Activated CD8-positive, alpha-beta memory T cell treated with anti-CD3 and anti-CD28 coated beads, Interleukin-2, amount 50 U/mL, for 48 hours (primary cell): ENCODE results near the gene RNGTT.
"Not testable (repeated sequence)": the region's sequence is repeated elsewhere in the genome, so short reads cannot be mapped to it uniquely, and the experiment has no call there.

Experiments used
- DNase-seq: peaks from one replicate; pipeline ENCODE4 v3.0.0-alpha.2; 2020

The RNGTT gene

DNA sequence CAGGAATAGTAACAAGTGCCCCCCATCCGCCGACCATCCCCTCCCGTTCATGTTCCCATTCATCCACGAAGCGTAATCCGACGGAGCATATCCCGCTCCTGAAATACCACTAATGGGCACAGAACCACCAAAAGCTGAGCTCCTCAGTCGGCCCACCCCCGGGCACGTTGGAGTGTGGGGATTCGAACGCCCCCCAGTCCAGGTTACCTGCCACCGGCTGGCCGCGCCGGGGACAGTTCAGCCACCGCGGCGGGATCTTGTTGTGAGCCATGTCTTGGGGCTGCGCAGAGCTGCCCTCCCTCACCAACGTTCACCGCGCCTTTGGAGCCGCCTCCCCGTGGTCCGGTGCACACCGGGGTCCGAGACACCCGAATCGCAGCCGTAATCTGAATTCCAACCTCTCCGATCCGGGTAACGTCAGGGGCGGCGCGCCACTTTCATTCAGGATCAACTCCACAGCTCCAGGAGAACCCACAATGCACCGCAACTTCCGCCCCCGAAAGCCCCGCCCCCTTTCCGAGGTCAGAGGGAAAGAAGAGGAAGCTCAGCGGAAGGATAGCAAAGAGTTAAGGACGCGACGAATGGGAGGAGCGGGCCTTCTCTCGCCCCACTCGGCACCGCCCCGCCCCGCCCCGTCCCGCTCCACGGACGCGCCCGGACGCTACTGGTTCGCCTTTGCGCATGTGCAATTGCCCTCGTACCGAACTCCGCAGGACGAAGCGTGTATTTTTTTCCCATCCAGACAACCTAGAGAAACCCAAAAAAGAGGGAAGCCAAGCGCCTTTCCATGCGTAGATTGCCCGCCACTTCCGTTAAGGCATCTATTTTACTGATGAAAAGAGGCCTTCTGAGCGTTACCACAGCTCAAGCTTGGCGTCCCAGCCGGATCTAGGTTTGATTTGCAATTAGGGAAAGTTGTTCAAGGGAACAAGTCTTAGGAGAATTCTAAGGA is at the start of gene RNGTT:
Gene RNGTT (minus strand): TSS at position 480 of the 952 bp plus-strand sequence. CDS start 209 bp downstream, at position 271.
- peak; percentile 98 for DNase-seq

DNA sequence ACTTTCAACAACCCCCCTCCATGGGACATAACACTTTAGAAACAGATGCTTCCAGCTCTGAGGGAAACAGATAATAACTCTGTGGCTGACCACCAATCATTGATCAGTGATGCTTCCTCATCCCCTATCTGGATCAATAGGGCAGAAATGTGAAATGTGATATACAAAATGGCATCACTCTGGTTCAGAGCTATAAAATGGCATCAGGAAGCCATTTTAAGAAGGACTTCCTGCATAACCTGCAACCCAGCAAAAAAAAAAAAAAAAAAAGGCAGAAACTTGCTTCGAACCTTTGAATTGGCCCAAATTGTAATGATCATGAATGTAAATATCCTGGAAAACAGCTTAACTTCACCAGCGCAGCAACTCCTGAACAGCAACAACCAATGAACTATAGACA is 48.0 kb upstream of the RNGTT start:
- no peak for DNase-seq

DNA sequence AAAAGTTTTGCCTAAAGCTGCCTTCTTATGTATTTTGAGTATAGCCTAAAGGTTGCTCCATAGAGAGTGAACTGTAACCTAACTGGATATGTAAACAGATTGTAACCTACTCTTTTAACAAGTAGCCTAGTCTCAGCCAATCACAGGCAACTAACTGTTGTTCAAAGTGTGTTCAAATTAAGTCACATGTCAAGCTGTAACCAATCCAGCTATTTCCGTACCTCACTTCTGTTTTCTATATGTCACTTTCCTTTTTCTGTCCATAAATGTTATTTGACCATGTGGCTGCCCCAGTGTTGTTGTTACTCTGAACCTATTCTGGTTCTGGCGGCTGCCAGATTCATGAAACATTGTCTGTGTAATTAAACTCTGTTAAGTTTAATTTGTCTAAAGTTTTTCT is 47.4 kb upstream of the RNGTT start:
- no peak for DNase-seq

DNA sequence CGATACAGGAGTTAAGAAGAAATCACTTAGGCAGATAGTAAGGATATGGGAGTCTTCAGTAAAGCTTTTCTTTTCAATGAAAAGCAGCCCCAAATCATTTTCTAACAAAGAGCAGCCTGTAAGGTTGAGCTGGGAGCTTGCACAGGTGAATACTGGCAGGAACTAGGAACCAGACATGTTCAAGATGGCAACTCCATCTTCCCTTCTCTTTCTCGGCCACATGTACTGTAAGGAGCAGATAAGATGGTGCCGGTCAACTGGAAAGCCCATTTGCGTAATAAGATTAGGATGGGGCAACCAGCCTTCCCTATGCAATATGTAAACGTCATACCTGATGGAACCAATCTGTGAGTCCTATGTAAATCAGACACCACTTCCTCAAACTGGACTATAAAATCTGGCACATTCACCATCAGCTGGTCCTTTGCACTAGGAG is 46.2 kb upstream of the RNGTT start:
- no peak for DNase-seq

DNA sequence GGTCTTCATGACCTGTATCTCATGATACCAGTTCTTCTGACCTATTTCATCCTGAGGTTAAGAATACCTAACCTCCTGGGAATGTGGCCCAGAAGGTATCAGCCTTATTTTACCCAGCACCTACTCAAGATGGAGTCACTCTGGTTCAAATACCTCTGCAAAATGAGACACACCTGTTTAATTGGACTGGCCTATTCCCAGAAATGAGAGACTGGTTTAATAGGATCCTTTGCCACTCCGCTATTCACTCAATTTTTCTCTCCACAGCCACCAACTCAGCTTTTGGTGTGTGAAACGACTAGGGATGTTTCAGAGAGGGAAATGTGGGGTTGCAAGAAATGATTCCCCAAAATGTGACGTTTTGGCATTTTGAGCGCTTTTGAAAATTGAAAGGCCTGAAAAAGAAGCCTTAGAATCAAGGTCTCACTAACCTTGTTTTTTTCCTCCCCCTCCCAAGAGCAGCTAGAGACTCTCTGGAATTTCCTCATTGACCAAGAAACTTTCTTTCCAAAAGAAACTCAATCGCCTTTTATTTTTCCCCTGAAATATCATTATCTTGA is 45.5 kb upstream of the RNGTT start:
- no peak for DNase-seq

DNA sequence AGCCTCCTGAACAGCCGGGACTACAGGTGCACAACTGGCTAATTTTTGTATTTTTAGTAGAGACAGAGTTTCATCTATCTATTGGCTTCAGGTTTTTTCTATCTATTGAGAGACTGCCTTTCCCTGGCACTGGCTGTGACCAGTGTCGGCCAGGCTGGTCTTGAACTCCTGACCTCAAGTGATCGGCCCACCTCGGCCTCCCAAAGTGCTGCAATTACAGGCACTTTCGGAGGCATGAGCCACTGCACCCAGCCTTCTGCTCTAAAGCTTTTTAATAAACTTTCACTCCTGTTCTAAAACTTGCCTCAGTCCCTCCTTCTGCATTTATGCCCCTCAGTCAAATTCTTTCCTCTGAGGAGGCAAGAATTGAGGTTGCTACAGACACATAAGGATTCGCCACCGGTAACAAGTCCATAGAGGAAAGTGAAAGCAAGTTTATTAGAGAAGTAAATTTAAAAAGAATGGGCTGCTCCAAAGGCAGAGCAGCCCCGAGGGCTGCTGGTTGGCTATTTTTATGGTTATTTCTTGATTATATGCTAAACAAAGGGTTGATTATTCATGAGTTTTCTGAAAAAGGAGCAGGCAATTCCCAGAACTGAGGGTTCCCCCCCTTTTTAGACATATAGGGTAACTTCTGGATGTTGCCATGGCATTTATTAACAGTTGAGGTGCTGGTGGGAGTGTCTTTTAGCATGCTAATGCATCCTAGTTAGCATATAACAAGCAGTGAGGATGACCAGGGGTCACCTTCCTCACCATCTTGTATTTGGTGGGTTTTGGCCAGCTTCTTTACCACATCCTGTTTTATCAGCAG is 44.8 kb upstream of the RNGTT start:
- no peak for DNase-seq

DNA sequence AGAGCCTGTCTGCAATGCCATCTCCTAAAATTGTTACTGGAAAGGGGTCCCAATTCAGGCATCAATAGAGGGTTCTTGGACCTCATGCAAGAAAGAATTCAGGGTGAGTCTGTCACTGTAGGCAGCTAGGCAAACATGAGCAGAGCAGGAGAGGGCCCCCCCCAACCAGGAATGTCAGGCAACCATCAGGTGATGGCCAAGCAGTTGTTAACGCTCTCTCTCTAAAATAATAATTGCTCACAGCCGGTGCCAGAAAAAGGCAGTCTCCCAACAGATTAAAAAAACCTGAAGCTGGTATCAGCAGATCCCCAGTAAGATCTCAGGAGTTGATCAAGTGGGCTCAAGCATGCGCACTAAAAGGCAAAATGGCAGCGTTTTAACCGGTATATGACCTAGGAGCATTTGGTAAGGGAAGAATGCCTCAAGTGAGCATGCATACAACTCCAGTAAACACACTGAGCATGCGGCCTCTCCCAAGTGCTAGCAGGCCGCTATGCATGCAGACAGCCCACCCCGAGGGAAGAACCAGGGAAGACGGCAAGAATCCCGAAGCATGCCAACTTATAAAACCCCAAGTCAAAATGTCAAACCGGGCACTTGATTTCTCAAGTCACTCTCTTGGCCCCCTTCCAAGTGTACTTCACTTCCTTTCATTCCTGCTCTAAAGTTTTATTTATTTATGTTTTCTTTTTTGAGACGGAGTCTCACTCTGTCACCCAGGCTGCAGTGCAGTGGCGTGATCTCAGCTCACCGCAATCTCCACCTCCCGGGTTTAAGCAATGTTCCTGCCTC is 44.0 kb upstream of the RNGTT start:
- DNase-seq: no peak

DNA sequence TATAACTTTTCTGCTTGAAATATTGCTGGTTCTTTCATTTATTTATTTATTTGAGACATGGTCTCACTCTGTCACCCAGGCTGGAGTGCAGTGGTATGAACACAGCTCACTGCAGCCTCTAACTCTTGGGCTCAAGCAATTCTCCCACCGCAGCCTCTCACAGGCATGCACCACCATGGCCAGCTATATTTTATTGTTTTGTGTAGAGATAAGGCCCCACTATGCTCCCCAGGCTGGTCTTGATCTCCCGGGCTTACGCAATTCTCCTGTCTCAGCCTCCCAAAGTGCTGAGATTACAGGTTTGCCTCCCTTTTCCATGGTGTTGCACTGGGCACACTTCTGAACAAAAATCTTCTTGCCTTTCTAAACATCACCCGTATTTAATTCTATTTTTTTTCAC is 39.1 kb upstream of the RNGTT start:
- no peak for DNase-seq

DNA sequence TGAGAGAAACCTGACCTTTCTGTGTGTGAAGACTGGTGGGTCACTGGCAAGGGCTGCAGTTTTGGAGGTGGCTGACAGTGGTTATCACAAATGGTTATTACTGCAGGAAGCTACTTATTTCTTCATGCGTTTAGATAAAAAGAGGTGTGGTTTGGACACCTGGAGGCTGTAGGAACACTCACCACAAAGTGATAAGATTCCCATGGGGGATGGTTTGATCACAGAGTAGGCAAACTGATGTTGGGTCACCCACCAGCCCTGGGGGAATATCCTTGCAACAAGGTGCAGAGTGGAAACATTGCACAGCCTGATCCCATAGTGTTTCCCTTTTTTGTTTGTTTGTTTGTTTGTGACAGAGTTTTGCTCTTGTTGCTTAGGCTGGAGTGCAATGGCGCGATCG is 33.9 kb upstream of the RNGTT start:
- no peak for DNase-seq

DNA sequence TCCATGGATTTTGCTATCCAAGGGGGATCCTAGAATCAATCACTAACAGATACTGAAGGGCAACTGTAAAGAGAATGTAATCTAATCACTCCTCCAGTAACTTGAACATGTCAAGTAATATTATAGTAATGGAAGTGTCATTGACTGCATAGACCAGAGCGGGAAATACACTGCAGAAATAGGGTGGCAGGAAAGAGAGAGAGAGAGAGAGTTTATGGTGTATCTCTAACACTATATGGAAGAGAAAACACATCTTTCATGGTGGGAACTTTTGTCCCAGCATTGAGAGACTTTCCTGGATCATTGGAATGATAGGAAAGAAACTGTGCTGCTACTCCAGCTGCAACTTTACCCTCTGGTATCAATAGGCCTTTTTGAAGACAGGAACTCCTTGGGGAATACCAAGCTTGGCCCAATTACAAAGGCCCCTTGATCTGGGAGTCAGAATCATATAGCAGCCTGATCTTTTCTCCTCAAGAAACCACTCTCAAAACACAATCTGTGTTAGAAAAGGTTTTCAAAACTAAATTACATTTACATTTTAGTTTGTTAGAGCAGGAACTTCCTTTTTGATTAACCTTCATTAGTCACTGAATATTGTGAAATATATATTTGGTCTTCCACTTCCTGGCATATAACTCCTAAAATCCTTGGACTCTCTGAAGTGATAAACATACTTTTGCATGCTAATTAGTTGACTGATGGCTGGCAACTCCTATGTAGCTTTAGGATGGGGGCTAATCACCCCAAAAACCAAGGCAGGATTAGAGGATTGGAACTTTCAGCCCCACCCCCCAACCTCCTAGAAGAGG is 29.5 kb upstream of the RNGTT start:
- DNase-seq: no peak

DNA sequence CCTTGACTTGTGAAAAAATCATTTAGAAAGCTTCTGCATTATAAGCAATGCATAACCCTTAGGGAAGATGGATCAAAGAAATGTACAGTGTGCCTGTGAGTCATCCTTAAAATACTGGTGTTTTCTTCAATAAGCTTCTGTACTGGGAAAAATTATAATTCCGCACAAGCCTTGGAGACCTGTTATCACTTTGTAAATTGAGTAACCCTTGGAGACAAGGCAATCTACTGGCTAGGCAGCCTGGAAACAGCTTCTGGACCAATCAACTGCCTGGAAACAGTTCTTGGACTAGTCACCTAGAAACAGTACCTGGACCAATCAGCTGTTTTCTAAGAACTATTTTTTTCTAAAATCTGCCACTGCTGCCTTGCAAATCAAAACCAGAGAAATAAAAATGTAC is 25.8 kb upstream of the RNGTT start:
- no peak for DNase-seq

DNA sequence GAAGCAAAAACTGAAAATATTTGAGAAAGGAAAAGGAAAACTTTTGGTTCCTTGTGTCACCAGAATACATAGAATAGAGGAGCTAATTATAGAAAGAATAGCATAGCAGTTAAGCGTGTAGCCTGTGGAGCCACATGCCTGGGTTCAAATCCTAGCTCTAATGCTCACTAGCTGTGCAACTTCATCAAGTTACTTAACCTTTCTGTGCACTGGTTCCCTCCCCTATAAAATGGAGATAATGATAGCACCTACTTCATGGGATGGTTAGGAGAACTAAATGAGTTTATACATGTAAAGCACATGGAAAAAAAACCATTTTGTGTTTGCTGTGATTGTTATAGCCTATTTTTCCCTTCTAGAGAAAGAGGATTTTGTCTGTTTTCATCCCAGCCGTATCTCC is 24.5 kb upstream of the RNGTT start:
- no peak for DNase-seq

DNA sequence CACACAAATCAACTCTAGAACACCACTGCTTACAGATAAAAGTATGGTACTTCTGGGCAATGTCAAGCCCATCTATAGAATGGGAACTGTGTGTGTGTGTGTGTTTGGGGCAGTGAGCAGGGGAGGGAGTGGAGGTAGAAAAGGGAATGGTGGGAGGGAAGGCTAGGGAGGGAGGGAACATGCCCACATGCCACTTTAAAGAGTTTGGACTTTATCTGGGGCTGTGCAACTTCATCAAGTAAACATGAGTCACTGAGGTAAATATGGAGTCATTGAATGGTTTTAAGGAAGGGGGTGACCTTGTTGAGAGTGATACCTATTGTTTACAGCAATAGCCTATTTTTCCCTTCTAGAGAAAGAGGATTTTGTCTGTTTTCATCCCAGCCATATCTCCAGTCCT is 22.5 kb upstream of the RNGTT start:
- DNase-seq: no peak

DNA sequence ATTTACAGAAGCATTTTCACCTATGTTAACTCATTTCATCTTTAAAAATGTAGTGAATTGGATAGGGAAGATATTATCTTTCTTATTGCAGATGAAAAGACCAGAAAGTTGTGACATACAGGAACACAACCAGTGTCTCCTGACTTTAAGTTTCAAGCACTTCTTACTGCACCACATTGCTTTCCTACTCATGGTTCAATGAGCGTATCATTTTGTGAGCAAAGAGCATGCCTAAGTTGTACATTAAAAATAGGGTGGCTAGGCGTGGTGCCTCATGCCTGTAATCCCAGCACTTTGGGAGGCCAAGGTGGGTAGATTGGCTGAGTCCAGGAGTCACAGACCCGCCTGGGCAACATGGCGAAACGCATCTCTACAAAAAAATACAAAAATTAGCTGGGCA is 21.2 kb upstream of the RNGTT start:
- no peak for DNase-seq

DNA sequence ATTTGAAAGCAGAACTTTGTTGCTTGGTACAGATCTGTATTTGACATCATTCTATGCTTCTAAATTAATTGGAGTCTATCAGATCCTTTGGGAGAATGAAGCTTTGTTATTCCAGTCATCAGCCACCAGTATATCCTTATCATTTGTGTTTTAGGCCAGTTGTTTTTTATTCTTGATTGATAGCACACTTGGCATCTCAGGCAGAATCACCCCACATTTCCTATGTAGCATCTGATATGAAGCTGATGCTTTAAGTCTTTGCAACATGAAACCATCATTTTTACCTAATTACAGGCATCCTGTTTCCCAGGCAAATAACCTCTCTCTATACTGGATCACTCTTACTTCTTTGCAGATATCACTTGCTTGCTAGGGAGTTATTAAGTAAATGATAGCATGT is 20.7 kb upstream of the RNGTT start:
- DNase-seq: no peak

DNA sequence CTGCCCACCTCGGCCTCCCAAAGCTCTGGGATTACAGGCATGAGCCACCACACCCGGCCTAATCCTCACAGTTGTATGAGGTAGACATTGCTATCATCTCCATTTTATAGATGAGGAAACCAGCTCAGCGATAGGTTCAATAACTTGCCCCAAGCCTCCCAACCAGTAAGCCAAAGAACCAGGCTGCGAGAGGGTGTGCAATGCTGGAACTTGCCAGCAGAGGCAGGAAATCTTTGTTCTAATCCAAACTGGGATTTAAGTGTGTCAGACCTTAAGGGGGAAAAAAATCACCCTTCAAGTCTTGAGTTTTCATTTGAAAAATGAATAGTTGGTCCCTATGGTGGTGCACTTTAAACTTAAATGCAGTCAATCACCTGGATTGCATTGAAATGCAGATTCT is 20.1 kb upstream of the RNGTT start:
- no peak for DNase-seq

DNA sequence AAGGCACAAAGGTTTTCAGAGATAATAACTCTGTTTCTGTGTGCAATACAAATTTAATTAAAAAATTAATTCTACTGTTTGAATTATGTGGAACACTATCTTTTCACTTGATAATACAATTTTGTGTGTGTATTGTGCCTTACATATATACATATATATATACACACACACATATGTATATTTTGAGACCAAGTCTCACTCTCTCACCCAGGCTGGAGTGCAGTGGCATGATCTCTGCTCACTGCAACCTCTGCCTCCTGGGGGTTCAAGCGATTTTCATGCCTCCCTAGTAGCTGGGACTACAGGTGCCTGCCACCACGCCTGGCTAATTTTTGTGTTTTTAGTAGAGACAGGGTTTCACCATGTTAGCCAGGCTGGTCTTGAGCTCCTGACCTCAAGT is 19.7 kb upstream of the RNGTT start:
- not testable (repeated sequence) for DNase-seq

DNA sequence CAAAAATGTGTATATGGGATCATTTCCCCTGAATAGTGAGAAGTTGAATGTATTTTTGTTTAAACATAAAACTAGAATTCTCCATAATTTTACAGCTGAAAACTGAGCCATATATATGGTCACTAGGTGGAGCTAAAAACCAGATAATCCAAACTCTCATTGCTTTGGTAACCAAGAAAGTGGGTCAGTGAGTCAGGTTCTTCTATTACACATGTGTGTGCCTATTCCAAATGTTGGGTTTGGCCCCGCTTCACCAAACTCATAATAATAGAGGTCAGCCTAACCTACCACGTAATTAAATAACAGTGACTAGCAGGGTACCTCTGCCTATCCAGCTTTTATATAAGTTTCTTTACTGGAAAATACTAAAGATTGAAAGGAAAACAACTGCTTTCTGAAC is 19.3 kb upstream of the RNGTT start:
- no peak for DNase-seq

DNA sequence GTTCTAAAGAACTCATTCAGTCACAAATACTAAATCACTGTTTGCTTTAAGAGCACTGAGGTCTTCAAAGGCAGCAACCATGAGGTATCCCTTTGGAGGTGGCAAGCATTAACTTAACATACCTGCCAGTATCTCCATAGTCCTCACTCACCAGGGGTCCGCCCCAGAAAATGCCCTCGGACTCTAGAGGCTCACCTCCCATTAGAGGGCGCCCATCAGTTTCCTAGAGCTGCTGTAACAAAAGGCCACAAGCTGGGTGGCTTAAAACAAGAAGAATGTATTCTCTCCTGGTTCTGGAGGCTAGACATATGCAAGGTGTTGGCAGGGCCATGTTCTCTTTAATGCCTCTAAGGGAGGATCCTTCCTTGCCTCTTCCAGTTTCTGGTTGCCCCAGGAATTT is 12.0 kb upstream of the RNGTT start:
- no peak for DNase-seq

DNA sequence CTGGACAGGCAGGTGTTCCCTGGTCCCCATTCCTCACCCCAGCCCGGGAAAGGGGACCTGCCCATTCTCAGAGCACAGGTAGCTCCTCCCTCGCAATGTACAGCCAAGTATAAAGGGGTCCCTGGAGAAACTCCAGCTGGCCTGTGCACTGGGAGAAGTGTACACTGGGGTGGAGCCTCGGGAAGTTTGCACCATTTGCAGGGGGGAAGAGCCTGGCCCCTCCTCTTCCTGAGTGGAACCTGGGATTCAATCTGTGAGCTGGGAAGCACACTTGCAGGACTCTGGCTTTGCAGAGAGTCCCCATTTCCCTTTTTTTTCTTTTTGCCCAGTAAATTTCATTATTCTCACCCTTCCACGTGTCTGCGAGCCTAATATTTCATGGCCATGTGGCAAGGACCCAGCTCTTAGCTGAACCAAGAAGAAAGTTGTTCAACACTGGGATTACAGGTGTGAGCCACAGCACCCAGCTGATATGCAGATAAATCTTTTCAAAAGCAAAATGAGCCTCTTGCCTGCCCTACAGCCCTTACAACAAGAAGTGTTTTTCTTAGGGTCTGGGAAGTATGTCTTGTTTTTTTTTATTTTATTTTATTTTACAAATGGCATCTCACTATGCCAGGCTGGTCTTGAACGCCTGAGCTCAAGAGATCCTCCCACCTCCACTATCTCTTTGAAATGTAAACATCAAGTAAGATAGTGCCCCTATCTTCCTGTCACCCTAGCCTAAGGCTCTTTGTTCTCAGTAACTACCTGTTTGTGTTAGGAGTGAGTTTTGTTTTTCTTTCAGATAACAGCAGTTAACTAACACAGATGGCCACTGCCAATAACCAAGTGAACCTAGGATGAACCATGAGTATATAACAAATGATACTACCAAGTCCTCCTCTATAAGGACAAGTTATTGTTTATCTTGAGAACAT is 9.3 kb upstream of the RNGTT start:
- DNase-seq: no peak

DNA sequence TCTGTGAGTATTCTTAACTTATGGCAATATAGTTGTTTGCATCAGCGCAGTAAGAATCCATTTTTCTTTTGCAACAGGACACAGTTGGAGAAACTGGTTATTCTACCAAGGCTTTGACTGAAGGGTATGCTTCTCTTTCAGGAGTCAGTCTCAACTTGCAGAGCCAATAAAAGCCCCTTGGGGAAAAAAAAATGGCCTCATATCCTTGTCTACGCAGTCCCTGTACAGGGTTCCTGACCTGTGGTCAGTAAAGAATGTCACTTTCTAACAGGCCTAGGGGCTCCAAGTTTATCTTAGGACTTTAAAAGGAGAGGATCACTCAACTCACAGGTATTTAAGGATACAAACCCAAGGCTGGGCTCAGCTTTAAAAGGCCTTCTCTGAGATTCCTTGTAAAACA is 6.9 kb upstream of the RNGTT start:
- DNase-seq: no peak
